Neural crest cell (in vitro differentiated cells): ENCODE measurements around the gene PODXL. TPM values are rescaled to one million over a fixed set of nuclear protein-coding genes. Genes with fewer than 3 reads are reported as not detected.

Source experiments
- DNase-seq: peaks from one replicate; pipeline ENCODE4 v3.0.0; 2021; ENCODE audit warnings: low read depth, mixed read lengths, low spot score
- H3K27ac Mint-ChIP-seq: one replicate; pipeline ENCODE4 v1.8.0; 2021; ENCODE audit warnings: mild to moderate bottlenecking, mixed read lengths; ENCODE audit not compliant: unreplicated experiment
- H3K27me3 Mint-ChIP-seq: 2 replicates; pipeline ENCODE4 v1.8.0; 2021; ENCODE audit warnings: low read depth, mild to moderate bottlenecking, mixed read lengths
- H3K36me3 Mint-ChIP-seq: 2 replicates; pipeline ENCODE4 v1.8.0; 2021; ENCODE audit warnings: low read depth, mild to moderate bottlenecking, mixed read lengths
- H3K4me1 Mint-ChIP-seq: 2 replicates; pipeline ENCODE4 v1.8.0; 2021; ENCODE audit warnings: mixed read lengths
- H3K4me3 Mint-ChIP-seq: one replicate; pipeline ENCODE4 v1.8.0; 2021; ENCODE audit warnings: mild to moderate bottlenecking, mixed read lengths
- H3K9me3 Mint-ChIP-seq: 2 replicates; pipeline ENCODE4 v1.8.0; 2021; ENCODE audit warnings: mixed read lengths
- CTCF ChIP-seq: fragments of 200-600 bp; sonication (generic); conservative IDR thresholded peaks from 2 replicates; pipeline ENCODE4 v1.5.0; 2021; ENCODE audit warnings: antibody characterized with exemption, mild to moderate bottlenecking
- total RNA-seq: library from RNA; stranded (reverse); gene quantifications from 2 replicates; pipeline ENCODE4 v1.2.1, GENCODE V29; 2021

Gene PODXL
- total RNA-seq, 1 donor from 2014 or later, result 21.4 TPM

- TF ChIP-seq CTCF, result no peak
- DNase-seq, result no peak
- Mint-ChIP-seq H3K36me3 (no peaks in the 10 kb centered on the region), H3K4me1 (peaks cover 5% of the 10 kb centered on the region), H3K4me3 (no peak overlapping the region), H3K27me3 (peaks cover 35% of the 10 kb centered on the region), H3K9me3 (no peaks in the 10 kb centered on the region), H3K27ac (no peak overlapping the region)
Measured at GRCh38 chr7:131587315-131587923, 31.0 kb upstream of the PODXL start.

- Mint-ChIP-seq H3K27ac (no peak overlapping the region), H3K9me3 (no peaks in the 10 kb centered on the region)
Measured at GRCh38 chr7:131586759-131587158, 30.3 kb upstream of the PODXL start.

GRCh38 chr7:131586259-131586658 is 29.8 kb upstream of the PODXL start:
- H3K27ac Mint-ChIP-seq, result no peak overlapping the region
- no peaks in the 10 kb centered on the region for H3K9me3 Mint-ChIP-seq
- DNase-seq, result no peak

More at GRCh38 chr7:131586759-131587158, 30.3 kb upstream of the PODXL start:
- Mint-ChIP-seq H3K4me3 (no peak overlapping the region), H3K4me1 (peaks cover 8% of the 10 kb centered on the region), H3K27me3 (peaks cover 29% of the 10 kb centered on the region), H3K36me3 (no peaks in the 10 kb centered on the region)
- no peak for TF ChIP-seq CTCF
- DNase-seq, result no peak

GRCh38 chr7:131583430-131583829 is 27.0 kb upstream of the PODXL start:
- no peak for DNase-seq
- H3K4me1 Mint-ChIP-seq, result peaks cover 7% of the 10 kb centered on the region
- H3K4me3 Mint-ChIP-seq, result no peak overlapping the region
- TF ChIP-seq CTCF, result no peak
- peak overlapping the region; percentile 63 for H3K27ac Mint-ChIP-seq
- no peaks in the 10 kb centered on the region for H3K9me3 Mint-ChIP-seq
- H3K27me3 Mint-ChIP-seq, result peaks cover 7% of the 10 kb centered on the region
- H3K36me3 Mint-ChIP-seq, result no peaks in the 10 kb centered on the region

More at GRCh38 chr7:131586259-131586658, 29.8 kb upstream of the PODXL start:
- H3K4me3 Mint-ChIP-seq, result no peak overlapping the region
- peaks cover 12% of the 10 kb centered on the region for H3K4me1 Mint-ChIP-seq
- TF ChIP-seq CTCF, result no peak
- no peaks in the 10 kb centered on the region for H3K36me3 Mint-ChIP-seq
- H3K27me3 Mint-ChIP-seq, result peaks cover 24% of the 10 kb centered on the region

GRCh38 chr7:131581241-131582051 is 25.0 kb upstream of the PODXL start:
- DNase-seq, result no peak
- peaks cover 7% of the 10 kb centered on the region for H3K4me1 Mint-ChIP-seq
- H3K36me3 Mint-ChIP-seq, result no peaks in the 10 kb centered on the region
- no peak overlapping the region for H3K27ac Mint-ChIP-seq
- peaks cover 16% of the 10 kb centered on the region for H3K27me3 Mint-ChIP-seq
- H3K9me3 Mint-ChIP-seq, result no peaks in the 10 kb centered on the region
- TF ChIP-seq CTCF, result no peak
- H3K4me3 Mint-ChIP-seq, result no peak overlapping the region
